ENCODE results near the gene PPP1R12B. TPM values are rescaled to one million over a fixed set of nuclear protein-coding genes. Genes with fewer than 3 reads are reported as not detected.
"Not testable (repeated sequence)": the region's sequence is repeated elsewhere in the genome, so short reads cannot be mapped to it uniquely, and the experiment has no call there.

The PPP1R12B gene
- total RNA-seq, 2 experiments from 2014 or later: 19.1 to 23.5 TPM

- H4K20me1 ChIP-seq (ENCODE audit: insufficient read depth, low read length); H3K4me2 ChIP-seq (ENCODE audit: low read length); H2AFZ ChIP-seq (ENCODE audit: low read length); H3K4me3 ChIP-seq (ENCODE audit: low read depth, low read length, poor library complexity, severe bottlenecking); H3K27ac ChIP-seq (ENCODE audit: low read depth, low read length, poor library complexity, severe bottlenecking); intact Hi-C loops (cut with micrococcal nuclease; ENCODE audit: unreplicated experiment); BruUV-seq (replicated peaks); H3K9me2 ChIP-seq (ENCODE audit: insufficient read depth, low read length); H3K9me3 ChIP-seq (ENCODE audit: low read length); DNase-seq (ENCODE audit: low spot score); H3K4me1 ChIP-seq (ENCODE audit: insufficient read depth, low read length, poor library complexity, severe bottlenecking); H3K36me3 ChIP-seq (ENCODE audit: insufficient read depth, low read length); CTCF ChIA-PET (ENCODE audit: unreplicated experiment); POLR2A ChIA-PET; H3K79me2 ChIP-seq (ENCODE audit: insufficient read depth, low read depth, low read length): not testable (repeated sequence)
Observed at GRCh38 chr1:202419731-202420130, 71.2 kb downstream of the PPP1R12B start.

GRCh38 chr1:202420422-202421094 lies 72.1 kb downstream of the PPP1R12B start:
- H3K79me2 ChIP-seq (ENCODE audit: insufficient read depth, low read depth, low read length); H3K4me2 ChIP-seq (ENCODE audit: low read length); H4K20me1 ChIP-seq (ENCODE audit: insufficient read depth, low read length); H3K4me3 ChIP-seq (ENCODE audit: low read depth, low read length, poor library complexity, severe bottlenecking); H3K36me3 ChIP-seq (ENCODE audit: insufficient read depth, low read length); H3K9me3 ChIP-seq (ENCODE audit: low read length); BruUV-seq (replicated peaks); H3K27ac ChIP-seq (ENCODE audit: low read depth, low read length, poor library complexity, severe bottlenecking); H3K4me1 ChIP-seq (ENCODE audit: insufficient read depth, low read length, poor library complexity, severe bottlenecking); DNase-seq (ENCODE audit: low spot score); POLR2A ChIA-PET; intact Hi-C loops (cut with micrococcal nuclease; ENCODE audit: unreplicated experiment); H2AFZ ChIP-seq (ENCODE audit: low read length); H3K9me2 ChIP-seq (ENCODE audit: insufficient read depth, low read length); CTCF ChIA-PET (ENCODE audit: unreplicated experiment): not testable (repeated sequence)

- H3K36me3 ChIP-seq (ENCODE audit: insufficient read depth, low read length); H4K20me1 ChIP-seq (ENCODE audit: insufficient read depth, low read length); CTCF ChIA-PET (ENCODE audit: unreplicated experiment); H3K27ac ChIP-seq (ENCODE audit: low read depth, low read length, poor library complexity, severe bottlenecking); H2AFZ ChIP-seq (ENCODE audit: low read length); POLR2A ChIA-PET; H3K9me3 ChIP-seq (ENCODE audit: low read length); H3K4me1 ChIP-seq (ENCODE audit: insufficient read depth, low read length, poor library complexity, severe bottlenecking); intact Hi-C loops (cut with micrococcal nuclease; ENCODE audit: unreplicated experiment); H3K9me2 ChIP-seq (ENCODE audit: insufficient read depth, low read length); H3K4me3 ChIP-seq (ENCODE audit: low read depth, low read length, poor library complexity, severe bottlenecking); DNase-seq (ENCODE audit: low spot score); H3K4me2 ChIP-seq (ENCODE audit: low read length); H3K79me2 ChIP-seq (ENCODE audit: insufficient read depth, low read depth, low read length); BruUV-seq (replicated peaks): not testable (repeated sequence)
Observed at GRCh38 chr1:202422709-202423108, 74.2 kb downstream of the PPP1R12B start.

- H3K27ac ChIP-seq (ENCODE audit: low read depth, low read length, poor library complexity, severe bottlenecking); H3K9me2 ChIP-seq (ENCODE audit: insufficient read depth, low read length); BruUV-seq (replicated peaks); H4K20me1 ChIP-seq (ENCODE audit: insufficient read depth, low read length); H3K4me2 ChIP-seq (ENCODE audit: low read length); H3K79me2 ChIP-seq (ENCODE audit: insufficient read depth, low read depth, low read length); CTCF ChIA-PET (ENCODE audit: unreplicated experiment); intact Hi-C loops (cut with micrococcal nuclease; ENCODE audit: unreplicated experiment); H3K4me1 ChIP-seq (ENCODE audit: insufficient read depth, low read length, poor library complexity, severe bottlenecking); H2AFZ ChIP-seq (ENCODE audit: low read length); POLR2A ChIA-PET; H3K36me3 ChIP-seq (ENCODE audit: insufficient read depth, low read length); H3K9me3 ChIP-seq (ENCODE audit: low read length); DNase-seq (ENCODE audit: low spot score); H3K4me3 ChIP-seq (ENCODE audit: low read depth, low read length, poor library complexity, severe bottlenecking): not testable (repeated sequence)
Observed at GRCh38 chr1:202424260-202424659, 75.8 kb downstream of the PPP1R12B start.

- H3K4me1 ChIP-seq (ENCODE audit: insufficient read depth, low read length, poor library complexity, severe bottlenecking); H3K4me3 ChIP-seq (ENCODE audit: low read depth, low read length, poor library complexity, severe bottlenecking); H3K36me3 ChIP-seq (ENCODE audit: insufficient read depth, low read length); H2AFZ ChIP-seq (ENCODE audit: low read length); H3K9me2 ChIP-seq (ENCODE audit: insufficient read depth, low read length); POLR2A ChIA-PET; H4K20me1 ChIP-seq (ENCODE audit: insufficient read depth, low read length); intact Hi-C loops (cut with micrococcal nuclease; ENCODE audit: unreplicated experiment); DNase-seq (ENCODE audit: low spot score); BruUV-seq (replicated peaks); H3K27ac ChIP-seq (ENCODE audit: low read depth, low read length, poor library complexity, severe bottlenecking); H3K9me3 ChIP-seq (ENCODE audit: low read length); H3K4me2 ChIP-seq (ENCODE audit: low read length); CTCF ChIA-PET (ENCODE audit: unreplicated experiment); H3K79me2 ChIP-seq (ENCODE audit: insufficient read depth, low read depth, low read length): not testable (repeated sequence)
Observed at GRCh38 chr1:202430111-202430510, 81.6 kb downstream of the PPP1R12B start.

- DNase-seq (ENCODE audit: low spot score); H3K79me2 ChIP-seq (ENCODE audit: insufficient read depth, low read depth, low read length); BruUV-seq (replicated peaks); H3K9me3 ChIP-seq (ENCODE audit: low read length); H2AFZ ChIP-seq (ENCODE audit: low read length); H3K4me3 ChIP-seq (ENCODE audit: low read depth, low read length, poor library complexity, severe bottlenecking); CTCF ChIA-PET (ENCODE audit: unreplicated experiment); intact Hi-C loops (cut with micrococcal nuclease; ENCODE audit: unreplicated experiment); H3K4me2 ChIP-seq (ENCODE audit: low read length); H3K9me2 ChIP-seq (ENCODE audit: insufficient read depth, low read length); H4K20me1 ChIP-seq (ENCODE audit: insufficient read depth, low read length); H3K36me3 ChIP-seq (ENCODE audit: insufficient read depth, low read length); H3K4me1 ChIP-seq (ENCODE audit: insufficient read depth, low read length, poor library complexity, severe bottlenecking); H3K27ac ChIP-seq (ENCODE audit: low read depth, low read length, poor library complexity, severe bottlenecking): not testable (repeated sequence)
- POLR2A ChIA-PET: interaction anchor here (0.8 kb wide), 1 partner anchor 11 kb away, joined by 3 read pairs; no protein-coding TSS in a partner anchor
Observed at GRCh38 chr1:202432338-202432737, 83.8 kb downstream of the PPP1R12B start.

Measured in OCI-LY7 (cell line).